ENCODE data around the gene TRIP4. TPM values are rescaled to one million over a fixed set of nuclear protein-coding genes. Genes with fewer than 3 reads are reported as not detected.
"Not testable (repeated sequence)": the region's sequence is repeated elsewhere in the genome, so short reads cannot be mapped to it uniquely, and the experiment has no call there.

Gene TRIP4
- total RNA-seq, 6 experiments from 2014 or later = 20.7 to 31.5 (median 29.3) TPM

DNA sequence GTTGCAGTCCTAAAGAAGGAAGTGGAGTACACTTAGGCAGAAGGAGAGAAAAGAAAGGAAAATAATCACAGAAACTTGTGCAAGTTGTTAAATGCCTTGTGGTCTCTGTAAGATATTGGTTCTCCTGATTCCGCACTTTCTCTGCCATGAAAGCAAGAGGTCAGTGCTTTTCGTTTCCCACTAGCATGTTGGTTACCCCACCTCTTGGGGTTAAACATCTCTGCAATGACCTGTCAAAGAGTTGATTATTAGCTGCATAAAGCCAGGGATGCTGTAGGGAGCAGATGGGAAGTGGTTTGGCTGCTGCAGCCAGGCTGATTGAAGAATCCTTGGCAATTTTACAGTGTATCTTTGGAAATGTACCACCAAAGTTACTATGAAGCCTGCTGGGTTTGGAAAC, 106.0 kb downstream of the TRIP4 start:
- no peak overlapping the region for H3K27ac Mint-ChIP-seq
- DNase-seq = no peak
- no peak for TF ChIP-seq CTCF (IDR thresholded peaks at IDR 0.05)
- H3K36me3 Mint-ChIP-seq (ENCODE audit: low read depth) = peaks cover 5% of the 10 kb centered on the region; the same call in 1 of the 2 replicates
- peaks cover 23% of the 10 kb centered on the region for H3K4me1 Mint-ChIP-seq (ENCODE audit: low read depth)
- H3K4me3 Mint-ChIP-seq = no peak overlapping the region
- H3K27me3 Mint-ChIP-seq (ENCODE audit: insufficient read depth) = no peaks in the 10 kb centered on the region
- no peaks in the 10 kb centered on the region for H3K9me3 Mint-ChIP-seq

GRCh38 chr15:64495968-64496367, 108.3 kb downstream of the TRIP4 start:
- H3K4me3 Mint-ChIP-seq; H3K27me3 Mint-ChIP-seq (ENCODE audit: insufficient read depth); DNase-seq; H3K9me3 Mint-ChIP-seq: not testable (repeated sequence)
- Mint-ChIP-seq H3K36me3 (ENCODE audit: low read depth) (peaks cover 20% of the 10 kb centered on the region; the same call in 1 of the 2 replicates), H3K4me1 (ENCODE audit: low read depth) (peaks cover 19% of the 10 kb centered on the region), H3K27ac (peak overlapping the region; percentile 11; the same call in 1 of the 2 replicates)

- Mint-ChIP-seq H3K27me3 (ENCODE audit: insufficient read depth) (no peaks in the 10 kb centered on the region), H3K9me3 (no peaks in the 10 kb centered on the region), H3K27ac (peak overlapping the region; percentile 94), H3K36me3 (ENCODE audit: low read depth) (peaks cover 19% of the 10 kb centered on the region), H3K4me1 (ENCODE audit: low read depth) (peaks cover 48% of the 10 kb centered on the region), H3K4me3 (no peak overlapping the region)
- no peak for DNase-seq
- no peak for TF ChIP-seq CTCF (IDR thresholded peaks at IDR 0.05)
These were observed 113.2 kb downstream of the TRIP4 start for GRCh38 chr15:64500695-64501395.

DNA sequence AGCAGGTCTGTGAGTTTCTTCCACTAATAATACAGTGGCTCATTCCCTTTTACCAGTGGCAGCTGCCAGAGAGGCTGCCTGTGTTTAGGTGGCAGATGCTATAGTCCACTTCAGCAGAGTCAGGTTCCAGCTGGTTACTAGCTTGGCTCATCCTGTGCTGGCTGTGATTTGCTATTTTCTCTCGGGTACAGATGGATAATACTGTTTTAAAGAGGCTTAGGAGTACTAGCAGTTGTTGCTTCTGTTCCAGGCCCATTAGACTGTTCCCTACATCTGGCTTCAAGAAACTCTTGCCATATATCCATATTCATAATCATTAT, 113.7 kb downstream of the TRIP4 start:
- DNase-seq = no peak
- H3K4me3 Mint-ChIP-seq = no peak overlapping the region
- peak overlapping the region; percentile 94 for H3K27ac Mint-ChIP-seq
- TF ChIP-seq CTCF (IDR thresholded peaks at IDR 0.05) = no peak
- no peaks in the 10 kb centered on the region for H3K9me3 Mint-ChIP-seq
- H3K36me3 Mint-ChIP-seq (ENCODE audit: low read depth) = peaks cover 15% of the 10 kb centered on the region
- no peaks in the 10 kb centered on the region for H3K27me3 Mint-ChIP-seq (ENCODE audit: insufficient read depth)
- peaks cover 43% of the 10 kb centered on the region for H3K4me1 Mint-ChIP-seq (ENCODE audit: low read depth)

DNA sequence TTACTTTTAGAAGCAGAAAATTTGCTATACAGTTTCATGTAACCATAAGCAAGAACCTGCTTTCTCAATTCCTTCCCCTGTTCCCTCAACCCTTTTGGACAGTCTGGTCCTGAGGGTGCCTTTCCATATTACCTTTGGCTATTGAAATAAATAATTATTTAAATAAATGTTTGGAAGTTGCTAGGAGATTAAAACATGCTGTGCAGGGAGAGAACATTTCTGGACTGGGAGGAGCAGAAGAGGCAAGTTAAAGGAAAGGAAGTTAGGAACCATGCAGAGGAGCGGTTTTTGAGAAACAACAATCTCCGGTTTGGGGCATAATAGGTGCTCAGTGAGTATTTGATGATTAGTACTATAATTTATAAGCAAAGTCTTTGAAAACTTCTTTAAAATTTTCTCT, 114.5 kb downstream of the TRIP4 start:
- no peaks in the 10 kb centered on the region for H3K27me3 Mint-ChIP-seq (ENCODE audit: insufficient read depth)
- H3K36me3 Mint-ChIP-seq (ENCODE audit: low read depth) = peaks cover 15% of the 10 kb centered on the region
- H3K27ac Mint-ChIP-seq = peak overlapping the region; percentile 94
- H3K9me3 Mint-ChIP-seq = no peaks in the 10 kb centered on the region
- H3K4me1 Mint-ChIP-seq (ENCODE audit: low read depth) = peaks cover 42% of the 10 kb centered on the region
- no peak for TF ChIP-seq CTCF (IDR thresholded peaks at IDR 0.05)
- no peak overlapping the region; the same call in 1 of the 2 replicates for H3K4me3 Mint-ChIP-seq
- DNase-seq = no peak

DNA sequence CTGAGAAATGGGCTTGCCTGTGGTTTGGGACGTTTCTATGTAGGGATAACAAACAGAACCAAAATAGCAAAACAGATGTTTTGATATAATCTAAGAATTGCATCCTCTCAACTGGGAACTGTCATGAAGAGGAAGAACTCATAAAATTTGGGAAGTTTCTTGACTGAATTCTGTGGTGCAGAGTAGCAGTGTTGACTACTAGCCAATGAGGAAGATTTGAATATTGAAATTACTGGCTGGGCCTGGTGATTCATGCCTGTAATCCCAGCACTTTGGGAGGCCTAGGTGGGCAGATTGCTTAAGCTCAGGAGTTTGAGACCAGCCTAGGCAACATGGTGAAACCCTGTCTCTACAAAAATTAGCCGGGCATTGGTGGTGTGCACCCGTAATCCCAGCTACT, 114.9 kb downstream of the TRIP4 start:
- H3K27ac Mint-ChIP-seq = peak overlapping the region; percentile 94
- H3K36me3 Mint-ChIP-seq (ENCODE audit: low read depth) = peaks cover 15% of the 10 kb centered on the region
- DNase-seq = peak; percentile 32
- H3K27me3 Mint-ChIP-seq (ENCODE audit: insufficient read depth) = no peaks in the 10 kb centered on the region
- TF ChIP-seq CTCF (IDR thresholded peaks at IDR 0.05) = no peak
- H3K4me3 Mint-ChIP-seq = peak overlapping the region; percentile 57
- H3K9me3 Mint-ChIP-seq = no peaks in the 10 kb centered on the region
- H3K4me1 Mint-ChIP-seq (ENCODE audit: low read depth) = peaks cover 43% of the 10 kb centered on the region

All from HFFc6 (cell line).